ENCODE measurements around the gene OR11H6.
"Not testable (repeated sequence)": the region's sequence is repeated elsewhere in the genome, so short reads cannot be mapped to it uniquely, and the experiment has no call there.

Gene OR11H6

DNA sequence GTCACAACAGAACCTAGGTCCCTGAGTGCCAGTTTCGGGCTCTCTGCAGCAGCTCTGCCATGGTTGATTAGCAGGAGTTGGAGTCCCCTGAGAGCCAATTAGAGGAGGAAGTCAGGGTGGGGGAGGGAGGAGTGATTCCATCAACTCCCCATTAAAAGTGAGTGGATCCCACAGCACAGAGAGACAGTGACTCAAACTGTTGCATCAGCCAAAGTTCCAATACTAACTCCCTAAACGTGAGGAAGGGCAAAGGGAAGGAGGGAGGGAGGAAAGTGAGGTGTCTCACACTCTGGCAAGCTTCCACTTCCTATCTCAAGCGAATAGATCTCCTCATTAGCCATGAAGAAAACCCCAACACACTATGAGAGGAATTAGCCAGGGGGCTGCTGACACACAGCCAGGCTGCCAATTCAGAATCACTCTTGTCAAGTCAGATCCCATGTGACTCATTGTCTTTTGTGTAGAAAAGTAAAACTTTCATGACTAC is 39.2 kb downstream of the OR11H6 start:
- DNase-seq (ENCODE audit: low read depth) = peak; percentile 70

DNA sequence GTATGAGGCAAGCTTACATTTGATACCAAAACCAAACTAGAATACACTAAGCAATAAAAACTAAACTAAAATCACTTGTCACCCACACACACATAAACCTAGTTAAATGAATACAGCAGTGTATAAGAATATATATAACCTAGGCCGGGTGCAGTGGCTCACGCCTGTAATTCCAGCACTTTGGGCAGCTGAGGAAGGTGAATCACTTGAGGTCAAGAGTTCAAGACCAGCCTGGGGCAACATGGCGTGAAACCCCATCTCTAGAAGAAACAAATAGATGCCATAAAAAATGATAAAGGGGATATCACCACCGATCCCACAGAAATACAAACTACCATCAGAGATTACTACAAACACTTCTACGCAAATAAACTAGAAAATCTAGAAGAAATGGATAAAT is 40.9 kb downstream of the OR11H6 start:
- DNase-seq (ENCODE audit: low read depth) = not testable (repeated sequence)

DNA sequence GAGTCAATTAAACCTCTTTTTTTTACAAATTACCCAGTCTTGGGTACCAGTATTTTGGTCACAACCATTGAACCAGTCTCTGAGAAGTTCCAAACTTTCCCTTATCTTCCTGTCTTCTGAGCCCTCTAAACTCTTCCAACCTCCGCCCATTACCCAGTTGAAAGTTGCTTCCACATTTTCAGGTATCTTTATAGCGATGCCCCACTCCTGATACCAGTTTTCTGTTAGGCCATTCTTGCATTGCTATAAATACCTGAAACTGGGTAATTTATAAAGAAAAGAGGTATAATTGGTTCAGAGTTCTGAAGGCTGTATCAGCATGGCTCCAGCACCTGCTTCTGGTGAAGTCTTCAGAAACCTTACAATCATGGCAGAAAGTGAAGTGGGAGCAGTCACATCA is 50.6 kb downstream of the OR11H6 start:
- no peak for DNase-seq (ENCODE audit: low read depth)

All from GM04504 (cell line).